Upper lobe of left lung (tissue), 4 donors: ENCODE measurements around the gene ADD2.

Experiments used
- EP300 ChIP-seq, 4 donors: sonication (generic); formaldehyde crosslinking; IDR thresholded peaks; one replicate each; pipeline ENCODE4 v1.5.1; 2017; ENCODE audit warnings: antibody characterized with exemption in 4 of 4, control low read depth in 2 of 4
- POLR2A ChIP-seq, 4 donors: fragments of 450-650 bp; IDR thresholded peaks; one replicate each; pipeline ENCODE4 v1.5.1; 2016 to 2017; ENCODE audit warnings: antibody characterized with exemption in 4 of 4, mild to moderate bottlenecking in 2 of 4
- POLR2AphosphoS5 ChIP-seq, 2 donors: sonication (generic); formaldehyde crosslinking; IDR thresholded peaks; one replicate each; pipeline ENCODE4 v1.5.1; 2017; ENCODE audit warnings: antibody characterized with exemption in 2 of 2
- TF ChIP-seq, protein P1 (sequence below), 6 experiments: fragments of 450-650 bp in 4 of 6; fragments of 200-600 bp in 2 of 6; sonication (generic) in 2 of 6; IDR thresholded peaks; one replicate each; pipeline ENCODE4 v1.5.1; 2016 to 2019; ENCODE audit warnings: antibody characterized with exemption in 6 of 6

- TF ChIP-seq, protein P1, sequence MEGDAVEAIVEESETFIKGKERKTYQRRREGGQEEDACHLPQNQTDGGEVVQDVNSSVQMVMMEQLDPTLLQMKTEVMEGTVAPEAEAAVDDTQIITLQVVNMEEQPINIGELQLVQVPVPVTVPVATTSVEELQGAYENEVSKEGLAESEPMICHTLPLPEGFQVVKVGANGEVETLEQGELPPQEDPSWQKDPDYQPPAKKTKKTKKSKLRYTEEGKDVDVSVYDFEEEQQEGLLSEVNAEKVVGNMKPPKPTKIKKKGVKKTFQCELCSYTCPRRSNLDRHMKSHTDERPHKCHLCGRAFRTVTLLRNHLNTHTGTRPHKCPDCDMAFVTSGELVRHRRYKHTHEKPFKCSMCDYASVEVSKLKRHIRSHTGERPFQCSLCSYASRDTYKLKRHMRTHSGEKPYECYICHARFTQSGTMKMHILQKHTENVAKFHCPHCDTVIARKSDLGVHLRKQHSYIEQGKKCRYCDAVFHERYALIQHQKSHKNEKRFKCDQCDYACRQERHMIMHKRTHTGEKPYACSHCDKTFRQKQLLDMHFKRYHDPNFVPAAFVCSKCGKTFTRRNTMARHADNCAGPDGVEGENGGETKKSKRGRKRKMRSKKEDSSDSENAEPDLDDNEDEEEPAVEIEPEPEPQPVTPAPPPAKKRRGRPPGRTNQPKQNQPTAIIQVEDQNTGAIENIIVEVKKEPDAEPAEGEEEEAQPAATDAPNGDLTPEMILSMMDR (IDR thresholded peaks at IDR 0.05) = no peak
- TF ChIP-seq POLR2AphosphoS5 (IDR thresholded peaks at IDR 0.05) (no peak), POLR2A (IDR thresholded peaks at IDR 0.05) (no peak), EP300 (IDR thresholded peaks at IDR 0.05) (no peak)
Measured at GRCh38 chr2:70784320-70784719, 16.3 kb upstream of the ADD2 start.
